Tibial nerve (tissue), 3 donors: ENCODE data around the gene CCDC9.

Source experiments
- POLR2A ChIP-seq, 2 donors: fragments of 450-650 bp; IDR thresholded peaks; one replicate each; pipeline ENCODE4 v1.6.1; 2017; ENCODE audit warnings: antibody characterized with exemption in 2 of 2, mild to moderate bottlenecking in 2 of 2, moderate library complexity in 2 of 2
- TF ChIP-seq, protein P1 (sequence below), 5 experiments: fragments of 200-600 bp in 3 of 5; fragments of 450-650 bp in 2 of 5; sonication (generic) in 3 of 5; IDR thresholded peaks; one replicate each; pipeline ENCODE4 v1.5.1; 2016 to 2019; ENCODE audit warnings: antibody characterized with exemption in 5 of 5, mild to moderate bottlenecking in 3 of 5, moderate library complexity in 2 of 5

DNA sequence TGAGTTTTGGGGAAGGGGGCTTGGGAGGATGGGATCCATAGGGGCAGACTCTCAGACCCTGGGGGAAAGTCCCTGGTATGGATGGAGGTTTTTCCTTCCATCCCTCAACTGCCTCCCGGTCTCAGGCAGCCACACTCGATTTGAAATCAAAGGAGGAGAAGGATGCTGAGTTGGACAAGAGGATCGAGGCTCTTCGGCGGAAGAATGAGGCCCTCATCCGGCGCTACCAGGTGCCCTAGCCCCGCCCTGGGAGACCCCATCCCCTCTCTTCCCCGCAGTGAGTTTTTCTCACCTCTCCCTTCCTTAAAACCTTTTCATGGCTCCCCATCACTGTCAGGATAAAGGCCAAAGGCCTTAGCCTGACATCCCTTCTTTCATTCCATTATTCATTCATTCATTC lies 2.1 kb downstream of the CCDC9 start:
- TF ChIP-seq, protein P1, sequence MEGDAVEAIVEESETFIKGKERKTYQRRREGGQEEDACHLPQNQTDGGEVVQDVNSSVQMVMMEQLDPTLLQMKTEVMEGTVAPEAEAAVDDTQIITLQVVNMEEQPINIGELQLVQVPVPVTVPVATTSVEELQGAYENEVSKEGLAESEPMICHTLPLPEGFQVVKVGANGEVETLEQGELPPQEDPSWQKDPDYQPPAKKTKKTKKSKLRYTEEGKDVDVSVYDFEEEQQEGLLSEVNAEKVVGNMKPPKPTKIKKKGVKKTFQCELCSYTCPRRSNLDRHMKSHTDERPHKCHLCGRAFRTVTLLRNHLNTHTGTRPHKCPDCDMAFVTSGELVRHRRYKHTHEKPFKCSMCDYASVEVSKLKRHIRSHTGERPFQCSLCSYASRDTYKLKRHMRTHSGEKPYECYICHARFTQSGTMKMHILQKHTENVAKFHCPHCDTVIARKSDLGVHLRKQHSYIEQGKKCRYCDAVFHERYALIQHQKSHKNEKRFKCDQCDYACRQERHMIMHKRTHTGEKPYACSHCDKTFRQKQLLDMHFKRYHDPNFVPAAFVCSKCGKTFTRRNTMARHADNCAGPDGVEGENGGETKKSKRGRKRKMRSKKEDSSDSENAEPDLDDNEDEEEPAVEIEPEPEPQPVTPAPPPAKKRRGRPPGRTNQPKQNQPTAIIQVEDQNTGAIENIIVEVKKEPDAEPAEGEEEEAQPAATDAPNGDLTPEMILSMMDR (IDR thresholded peaks at IDR 0.05) = no peak
- no peak for TF ChIP-seq POLR2A (IDR thresholded peaks at IDR 0.05)
